Body of pancreas (tissue), 4 donors: ENCODE measurements around the gene OR1S1. TPM values are rescaled to one million over a fixed set of nuclear protein-coding genes. Genes with fewer than 3 reads are reported as not detected.

ENCODE experiments used
- ATAC-seq: fragments of 150-250 bp; one replicate; pipeline ENCODE4 v1.9.1; 2016
- DNase-seq, 4 donors: peaks; one replicate each; pipeline ENCODE4 v3.0.0-alpha.2; 2019
- H3K27ac ChIP-seq, 4 donors: fragments of 200-600 bp; sonication (generic); 1 replicate in 3 of 4; 2 replicates in 1 of 4; pipeline versions ENCODE4 v1.5.1 to v1.6.1; 2016 to 2019; ENCODE audit warnings: mild to moderate bottlenecking in 1 of 4, mixed read lengths in 1 of 4, moderate library complexity in 1 of 4
- H3K27me3 ChIP-seq, 2 donors: fragments of 200-600 bp; sonication (generic); one replicate each; pipeline ENCODE4 v1.6.0; 2016; ENCODE audit warnings: mild to moderate bottlenecking in 1 of 2
- H3K36me3 ChIP-seq, 2 donors: fragments of 200-600 bp; sonication (generic); replicated peaks in 1 of 2; 2 replicates each; pipeline ENCODE4 v1.5.1; 2016; ENCODE audit warnings: low read depth in 2 of 2; ENCODE audit not compliant: insufficient read depth in 1 of 2
- H3K4me1 ChIP-seq: fragments of 200-600 bp; sonication (generic); one replicate; pipeline ENCODE4 v1.6.0; 2016
- H3K4me3 ChIP-seq, 2 donors: fragments of 200-600 bp; sonication (generic); 1 replicate in 1 of 2; 2 replicates in 1 of 2; pipeline ENCODE4 v1.5.1; 2016 to 2019
- H3K9me3 ChIP-seq, 3 donors: fragments of 200-600 bp; sonication (generic); 1 replicate in 2 of 3; 2 replicates in 1 of 3; pipeline ENCODE4 v1.5.1; 2016
- POLR2A ChIP-seq, 3 donors: fragments of 450-650 bp; IDR thresholded peaks; one replicate each; pipeline ENCODE4 v1.6.1; 2016; ENCODE audit warnings: antibody characterized with exemption in 3 of 3, mild to moderate bottlenecking in 2 of 3
- WGBS, 2 donors: methylation state at CpG; one replicate each; pipeline ENCODE4 v1.1.5; 2017; 5-methylcytosine and 5-hydroxymethylcytosine counted together
- intact Hi-C: fragments of 100-400 bp; cut with DNase I; formaldehyde crosslinking; loops from one replicate; pipeline ENCODE4 v1.15.1; 2023
- total RNA-seq, 2 donors: library from RNA; depleted of rRNA; stranded (reverse); fragments of >200 nt; gene quantifications; one replicate each; pipeline ENCODE4 v1.1.0, GENCODE V29; 2016
- TF ChIP-seq, protein P1 (sequence below), 7 experiments: fragments of 450-650 bp in 4 of 7; fragments of 200-600 bp in 3 of 7; sonication (generic) in 3 of 7; IDR thresholded peaks; one replicate each; pipeline ENCODE4 v1.5.1; 2016 to 2019; ENCODE audit warnings: antibody characterized with exemption in 7 of 7

The OR1S1 gene
- total RNA-seq, 2 donors from 2014 or later, result not detected

DNA sequence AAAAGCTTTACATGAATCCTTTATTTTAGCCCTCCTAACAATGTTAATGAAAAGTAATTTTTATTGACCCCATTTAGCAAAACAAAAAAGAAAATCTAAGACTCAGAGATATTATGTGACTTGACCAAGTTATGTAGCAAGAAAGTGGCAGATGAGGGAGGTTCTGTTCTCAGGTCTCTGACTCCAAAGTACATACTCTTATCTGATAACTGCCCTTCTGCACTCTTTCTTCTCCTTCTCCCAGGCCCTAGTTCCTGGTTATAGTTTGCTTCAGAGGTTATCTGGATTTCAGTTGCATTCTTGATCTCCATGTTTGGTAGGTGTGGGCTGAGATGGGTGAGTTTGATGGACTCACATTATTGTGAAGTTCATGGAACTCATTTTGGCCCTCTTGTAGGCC lies 19.1 kb upstream of the OR1S1 start:
- no peaks in the 10 kb centered on the region for H3K4me1 ChIP-seq
- no peaks in the 10 kb centered on the region for H3K9me3 ChIP-seq
- TF ChIP-seq, protein P1, sequence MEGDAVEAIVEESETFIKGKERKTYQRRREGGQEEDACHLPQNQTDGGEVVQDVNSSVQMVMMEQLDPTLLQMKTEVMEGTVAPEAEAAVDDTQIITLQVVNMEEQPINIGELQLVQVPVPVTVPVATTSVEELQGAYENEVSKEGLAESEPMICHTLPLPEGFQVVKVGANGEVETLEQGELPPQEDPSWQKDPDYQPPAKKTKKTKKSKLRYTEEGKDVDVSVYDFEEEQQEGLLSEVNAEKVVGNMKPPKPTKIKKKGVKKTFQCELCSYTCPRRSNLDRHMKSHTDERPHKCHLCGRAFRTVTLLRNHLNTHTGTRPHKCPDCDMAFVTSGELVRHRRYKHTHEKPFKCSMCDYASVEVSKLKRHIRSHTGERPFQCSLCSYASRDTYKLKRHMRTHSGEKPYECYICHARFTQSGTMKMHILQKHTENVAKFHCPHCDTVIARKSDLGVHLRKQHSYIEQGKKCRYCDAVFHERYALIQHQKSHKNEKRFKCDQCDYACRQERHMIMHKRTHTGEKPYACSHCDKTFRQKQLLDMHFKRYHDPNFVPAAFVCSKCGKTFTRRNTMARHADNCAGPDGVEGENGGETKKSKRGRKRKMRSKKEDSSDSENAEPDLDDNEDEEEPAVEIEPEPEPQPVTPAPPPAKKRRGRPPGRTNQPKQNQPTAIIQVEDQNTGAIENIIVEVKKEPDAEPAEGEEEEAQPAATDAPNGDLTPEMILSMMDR (IDR thresholded peaks at IDR 0.05), result no peak
- no peak for TF ChIP-seq POLR2A (IDR thresholded peaks at IDR 0.05)
- ATAC-seq (no peak), DNase-seq (no peak)
- H3K27me3 ChIP-seq, result no peaks in the 10 kb centered on the region
- H3K27ac ChIP-seq, result no peak overlapping the region
- no peak overlapping the region for H3K4me3 ChIP-seq
- no peaks in the 10 kb centered on the region for H3K36me3 ChIP-seq
- intact Hi-C loops, result no loop called here

DNA sequence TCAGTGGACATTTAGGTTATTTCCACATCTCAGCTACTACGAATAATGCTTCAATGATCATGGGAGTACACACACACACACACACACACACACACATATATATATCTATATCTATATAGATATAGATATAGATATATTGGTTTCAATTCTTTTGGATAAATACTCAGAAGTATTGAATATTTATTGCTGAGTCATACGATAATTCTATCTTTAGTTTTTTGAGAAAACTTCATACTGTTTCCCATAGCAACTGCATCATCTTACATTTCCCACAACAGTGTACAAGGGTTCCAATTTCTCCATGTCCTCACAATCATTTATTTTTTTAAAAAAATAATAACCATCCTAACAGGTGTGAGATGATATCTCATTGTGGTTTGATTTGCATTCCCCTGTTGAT lies 16.6 kb upstream of the OR1S1 start:
- WGBS, 2 donors, result 70 to 74% methylated on average over 2 of the region's 2 CpGs
- Histone ChIP-seq H3K36me3 (no peaks in the 10 kb centered on the region), H3K4me3 (no peak overlapping the region), H3K27me3 (no peaks in the 10 kb centered on the region), H3K4me1 (no peaks in the 10 kb centered on the region), H3K9me3 (no peaks in the 10 kb centered on the region), H3K27ac (no peak overlapping the region)
- ATAC-seq, result no peak
- no peak for TF ChIP-seq POLR2A (IDR thresholded peaks at IDR 0.05)
- TF ChIP-seq, protein P1 (IDR thresholded peaks at IDR 0.05), result no peak
- intact Hi-C loops, result no loop called here
- no peak for DNase-seq

DNA sequence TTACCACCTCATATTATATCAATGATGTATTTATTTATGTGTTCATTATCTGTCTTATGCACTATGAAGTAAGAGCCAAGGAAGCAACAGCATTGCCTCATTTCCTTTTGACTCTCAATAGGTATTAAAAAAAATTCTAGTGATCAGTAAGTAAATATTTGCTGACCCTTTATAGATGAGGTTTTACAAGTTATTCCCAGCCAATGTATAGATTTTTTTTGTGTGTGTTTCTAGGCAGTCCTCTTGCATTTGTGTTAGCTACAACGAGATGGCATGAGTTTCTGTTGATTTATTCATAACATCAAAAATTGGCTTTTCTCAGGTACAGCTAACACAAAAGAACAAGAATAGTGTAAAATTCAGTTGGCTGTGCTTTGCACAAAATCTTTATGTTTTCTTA lies 13.2 kb upstream of the OR1S1 start:
- Histone ChIP-seq H3K9me3 (no peaks in the 10 kb centered on the region), H3K4me3 (no peak overlapping the region), H3K4me1 (no peaks in the 10 kb centered on the region), H3K27ac (no peak overlapping the region), H3K36me3 (no peaks in the 10 kb centered on the region), H3K27me3 (no peaks in the 10 kb centered on the region)
- ATAC-seq, result no peak
- 9 to 14% methylated on average over 1 of the region's 1 CpG for WGBS, 2 donors
- no peak for DNase-seq
- TF ChIP-seq POLR2A (IDR thresholded peaks at IDR 0.05), result no peak
- intact Hi-C loops, result no loop called here

DNA sequence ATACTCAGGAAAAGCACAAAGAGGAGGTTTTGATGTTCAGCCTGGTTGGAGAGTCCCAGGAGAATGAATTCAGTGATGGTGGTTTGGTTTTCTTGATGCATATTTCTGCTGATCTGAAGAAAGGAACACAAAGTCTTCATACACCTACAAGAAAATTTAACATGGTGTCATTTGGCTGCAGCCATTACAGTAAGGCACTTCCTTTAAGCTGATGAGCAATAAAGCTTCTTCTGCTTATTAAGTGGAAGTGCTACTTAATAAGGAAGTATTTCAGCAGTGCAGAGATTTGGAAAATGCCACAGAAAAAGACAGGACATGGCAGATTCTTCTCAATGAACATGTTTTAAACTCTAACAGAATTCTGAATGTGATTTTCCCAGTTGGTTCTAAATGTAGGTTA lies 8.5 kb upstream of the OR1S1 start, which contains the start of gene OR1S2:
TSS of gene OR1S2 (minus strand) at position 101 of the 400 bp plus-strand sequence. CDS start at position 101, 0 bp downstream.
- Histone ChIP-seq H3K27me3 (no peaks in the 10 kb centered on the region), H3K4me1 (no peaks in the 10 kb centered on the region), H3K36me3 (no peaks in the 10 kb centered on the region), H3K4me3 (no peak within 1 kb of the TSS), H3K27ac (no peak within 1 kb of the TSS), H3K9me3 (no peaks in the 10 kb centered on the region)
- intact Hi-C loops, result no loop called here
- no peak for DNase-seq
- no peak for ATAC-seq
- TF ChIP-seq, protein P1 (IDR thresholded peaks at IDR 0.05), result no peak
- no peak for TF ChIP-seq POLR2A (IDR thresholded peaks at IDR 0.05)

DNA sequence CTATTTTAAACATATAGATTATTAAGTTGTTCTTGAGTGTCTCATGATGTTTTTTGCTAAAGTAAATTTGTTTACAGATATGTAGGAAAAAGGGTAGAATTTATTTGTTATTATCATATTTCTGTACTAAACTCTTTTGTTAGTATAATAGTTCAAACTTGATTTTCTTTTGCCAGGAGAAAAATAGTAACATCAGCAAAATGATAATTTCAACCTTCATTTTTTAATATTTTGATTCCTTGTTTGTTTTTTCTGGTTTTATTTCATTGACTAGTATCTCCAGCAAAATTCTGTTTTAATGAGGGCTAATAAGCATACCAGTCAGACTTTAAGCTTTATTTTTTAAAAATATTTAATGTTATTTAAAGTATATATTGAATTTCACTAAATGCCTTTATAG lies 4.0 kb downstream of the OR1S1 start:
- intact Hi-C loops, result no loop called here
- ATAC-seq, result no peak

More for the DNA sequence above, 4.0 kb downstream of the OR1S1 start:
- DNase-seq, result no peak
- TF ChIP-seq POLR2A (IDR thresholded peaks at IDR 0.05), result no peak
- TF ChIP-seq, protein P1 (IDR thresholded peaks at IDR 0.05), result no peak
- H3K4me3 ChIP-seq, result no peak overlapping the region
- no peak overlapping the region for H3K27ac ChIP-seq
- no peaks in the 10 kb centered on the region for H3K9me3 ChIP-seq
- H3K27me3 ChIP-seq, result no peaks in the 10 kb centered on the region
- H3K4me1 ChIP-seq, result no peaks in the 10 kb centered on the region
- no peaks in the 10 kb centered on the region for H3K36me3 ChIP-seq
